NCI-H2081 treated with DMSO at 0.1 percent for 48 hours (cell line): ENCODE measurements around the gene GABRA5.
"Not testable (repeated sequence)": the region's sequence is repeated elsewhere in the genome, so short reads cannot be mapped to it uniquely, and the experiment has no call there.

Source experiments
- DNase-seq: peaks from one replicate; lab custom pipeline; 2025; lab: John Stamatoyannopoulos, UW

The GABRA5 gene

GRCh38 chr15:26877831-26878230, 11.0 kb downstream of the GABRA5 start:
- no peak for DNase-seq

GRCh38 chr15:26879706-26880105, 12.8 kb downstream of the GABRA5 start:
- DNase-seq: no peak

DNA sequence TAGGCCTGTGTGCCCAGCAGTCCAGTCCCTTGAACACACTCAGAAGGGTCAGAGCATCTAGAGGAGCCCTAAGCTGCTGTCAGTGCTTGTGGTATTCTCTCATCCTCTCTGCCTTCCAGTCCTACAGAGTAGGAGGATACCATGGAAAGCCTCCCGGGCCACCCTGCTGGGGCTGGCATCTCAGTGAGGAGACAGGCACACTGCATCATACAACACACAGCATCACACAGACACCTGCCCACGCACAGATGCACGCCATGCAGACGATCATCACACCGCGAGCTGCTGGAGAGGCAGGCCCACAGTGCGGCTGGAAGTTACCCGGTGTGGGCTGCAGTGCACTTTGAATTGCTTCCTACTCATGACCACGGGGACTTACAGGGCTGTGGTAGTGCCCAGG, 15.2 kb downstream of the GABRA5 start:
- no peak for DNase-seq

GRCh38 chr15:26882616-26883365, 15.9 kb downstream of the GABRA5 start:
- no peak for DNase-seq

DNA sequence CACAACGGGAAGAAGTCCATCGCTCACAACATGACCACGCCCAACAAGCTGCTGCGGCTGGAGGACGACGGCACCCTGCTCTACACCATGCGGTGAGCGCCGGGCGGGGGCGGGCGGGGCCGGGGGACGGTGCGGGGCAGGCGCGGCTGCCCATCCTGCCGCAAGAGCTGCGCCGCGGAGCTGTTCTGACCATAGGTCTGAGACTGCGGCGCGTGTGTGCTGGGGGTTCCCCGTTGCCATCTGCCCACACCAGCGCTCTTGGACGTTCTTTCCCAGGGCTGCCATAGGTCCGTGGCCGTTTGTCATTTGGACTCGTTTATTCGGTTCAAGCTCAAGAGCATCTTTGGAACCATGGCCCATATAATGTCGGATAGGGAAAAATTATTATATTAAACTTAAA, 16.6 kb downstream of the GABRA5 start:
- DNase-seq: no peak

DNA sequence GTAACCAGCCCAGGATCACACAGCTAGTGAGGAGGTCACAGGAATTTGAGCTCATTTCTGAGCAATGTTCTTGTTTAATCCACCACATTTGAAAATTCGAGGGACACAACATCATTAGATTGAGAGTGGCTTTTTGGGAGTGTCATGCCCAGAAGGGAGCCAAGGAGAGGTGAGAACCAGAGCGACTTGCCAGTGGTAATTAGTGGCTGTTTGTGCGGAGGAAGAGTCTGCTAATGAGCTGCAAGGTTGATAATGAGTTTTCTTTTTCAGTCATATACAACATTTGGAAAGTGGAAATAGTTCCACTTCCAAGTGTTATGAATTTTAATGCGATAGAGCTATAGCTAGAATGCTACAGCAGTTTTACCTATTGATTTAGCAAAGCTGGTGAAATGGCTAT, 19.7 kb downstream of the GABRA5 start:
- no peak for DNase-seq

DNA sequence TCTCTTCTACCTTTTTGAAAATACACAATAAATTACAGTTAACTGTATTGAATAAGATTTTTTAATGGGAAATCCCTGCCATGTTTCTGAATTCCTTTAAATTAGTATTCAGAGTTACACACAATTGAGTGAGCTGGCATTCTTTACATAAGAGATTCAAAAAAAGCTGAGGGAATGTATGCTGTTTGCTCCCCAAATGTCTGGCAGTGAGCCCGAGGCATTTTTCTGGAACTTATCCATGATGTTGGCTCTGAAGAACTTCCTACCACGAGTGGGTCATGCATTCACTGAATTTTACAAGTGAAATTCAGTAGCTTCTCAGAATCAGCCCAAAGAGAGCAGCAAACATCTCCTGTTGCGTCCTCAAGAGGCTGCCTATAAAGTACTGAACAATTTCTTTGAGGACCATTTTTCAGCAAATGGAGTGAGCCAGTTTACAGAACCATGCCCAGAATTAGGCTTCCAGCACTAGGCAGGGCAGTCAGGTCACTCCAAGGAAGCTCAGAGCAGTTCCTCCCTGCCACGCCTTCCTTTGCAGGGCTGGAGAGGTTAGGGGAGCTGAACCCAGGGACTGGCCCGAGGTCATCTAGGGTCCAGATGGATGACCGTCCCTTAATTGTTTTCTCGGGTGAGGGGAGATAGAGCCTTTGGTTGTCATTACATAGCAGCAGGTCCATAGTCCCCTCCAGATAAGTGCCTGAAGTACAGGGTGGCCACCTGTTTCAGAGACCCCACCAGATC, 21.2 kb downstream of the GABRA5 start:
- no peak for DNase-seq

GRCh38 chr15:26888761-26889160, 21.9 kb downstream of the GABRA5 start:
- no peak for DNase-seq

GRCh38 chr15:26889298-26889898, 22.5 kb downstream of the GABRA5 start:
- peak; percentile 34 for DNase-seq

DNA sequence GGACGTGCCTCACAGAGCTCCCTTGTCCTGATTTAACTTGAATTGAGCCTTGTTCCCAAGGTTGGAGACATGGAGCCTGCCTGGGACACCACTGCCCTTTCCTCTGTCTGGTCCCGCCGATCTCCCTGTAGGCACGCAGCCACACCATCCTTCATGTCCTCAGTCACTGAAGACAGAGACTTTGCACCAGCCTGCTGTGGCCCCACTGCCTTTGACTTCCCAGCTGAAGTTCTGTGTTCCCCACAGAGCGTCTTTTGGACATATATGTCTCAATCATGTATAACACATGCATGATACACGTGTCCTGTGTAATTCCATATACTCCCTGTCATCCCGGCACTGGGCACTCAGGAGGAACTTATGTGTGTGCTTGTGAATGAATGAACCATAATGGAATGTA, 23.6 kb downstream of the GABRA5 start:
- DNase-seq: no peak

DNA sequence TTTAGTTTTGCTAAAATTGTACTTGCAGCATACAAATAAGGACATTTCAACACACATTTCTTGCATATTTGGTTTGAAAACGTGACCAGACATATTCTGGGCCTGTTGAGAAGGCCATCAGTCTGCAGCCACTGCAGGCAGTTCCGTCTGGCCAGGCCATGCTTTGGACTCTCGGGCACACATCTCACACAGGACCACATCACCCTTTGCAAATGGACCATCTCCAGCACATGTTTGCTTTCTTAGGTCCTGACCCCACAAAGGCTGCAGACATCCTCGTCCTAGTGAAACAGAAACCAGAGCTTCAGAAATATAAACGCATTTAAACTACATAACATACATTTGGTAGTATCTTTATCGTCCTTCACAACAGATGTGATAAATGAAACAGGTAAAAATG, 24.1 kb downstream of the GABRA5 start:
- no peak for DNase-seq

DNA sequence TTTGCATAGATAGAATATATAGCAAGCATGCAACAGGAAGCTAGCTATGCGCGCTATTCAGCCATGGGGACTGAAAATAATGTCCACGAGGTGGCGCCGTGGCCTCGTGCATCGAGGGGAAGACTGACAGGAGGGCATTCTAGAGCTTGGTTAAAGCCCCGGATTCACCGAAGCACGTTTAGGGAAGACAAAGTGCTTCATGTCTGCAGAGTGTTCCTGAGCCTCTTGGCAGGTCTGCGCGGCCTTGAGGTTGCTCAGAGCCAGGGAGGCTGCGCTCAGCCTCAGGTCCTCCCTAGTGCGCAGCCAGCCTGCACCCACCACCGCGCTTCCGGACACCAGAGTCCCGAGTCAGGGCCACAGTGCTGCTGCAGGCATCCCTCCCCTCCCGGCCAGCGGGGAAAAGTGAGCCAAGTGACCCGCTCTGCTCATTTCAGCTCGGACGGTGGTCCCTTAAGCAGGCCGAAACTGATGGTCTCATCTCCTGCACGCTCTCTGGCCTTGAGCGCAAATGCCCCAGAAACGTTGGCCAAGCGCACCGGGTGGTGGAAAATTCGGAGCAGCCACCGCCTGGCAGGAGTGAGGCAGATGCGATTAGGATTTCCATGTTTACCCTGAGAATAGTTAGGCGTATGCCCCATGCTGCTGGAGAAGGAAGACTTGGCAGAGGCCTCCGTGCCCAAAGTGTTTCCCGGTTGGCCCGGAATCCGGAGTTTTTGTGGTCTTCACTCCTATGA, 24.8 kb downstream of the GABRA5 start:
- DNase-seq: peak; percentile 36

DNA sequence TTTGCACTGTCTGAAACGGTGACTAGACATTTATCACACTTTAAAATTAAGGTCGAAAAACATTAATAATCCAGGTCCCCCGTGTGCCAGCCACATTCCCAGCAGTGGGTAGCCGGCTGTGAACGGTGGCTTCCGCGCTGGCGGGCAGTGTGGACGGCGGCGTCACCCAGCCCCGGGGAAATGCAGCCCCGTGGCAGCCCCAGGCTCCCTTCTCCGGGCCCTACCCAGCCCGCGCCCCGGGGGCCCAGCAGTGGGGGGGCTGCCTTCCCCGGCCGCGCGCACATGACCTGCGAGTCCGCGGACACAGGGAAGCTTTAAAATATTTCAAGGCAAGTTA, 25.3 kb downstream of the GABRA5 start:
- DNase-seq: no peak

DNA sequence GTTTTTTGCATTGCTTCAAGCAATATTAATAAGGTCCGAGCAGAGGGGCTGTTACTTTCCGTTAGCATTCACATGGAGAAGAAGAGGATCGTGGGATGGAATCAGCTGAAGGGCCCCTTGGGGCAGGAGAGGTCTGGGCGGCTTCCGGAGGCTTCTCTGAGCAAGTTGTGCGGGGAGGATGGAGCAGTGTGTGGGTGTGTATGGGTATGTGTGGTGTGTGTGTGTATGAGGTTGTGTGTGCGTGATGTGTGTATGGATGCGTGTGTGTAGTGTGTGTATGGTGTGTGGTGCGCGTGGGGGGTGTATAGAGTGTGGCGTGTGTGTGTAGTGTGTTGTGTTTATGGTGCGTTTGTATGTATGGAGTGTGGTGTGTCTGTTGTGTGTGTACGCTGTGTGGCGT, 25.8 kb downstream of the GABRA5 start:
- DNase-seq: no peak

GRCh38 chr15:26893351-26894065, 26.6 kb downstream of the GABRA5 start:
- no peak for DNase-seq

DNA sequence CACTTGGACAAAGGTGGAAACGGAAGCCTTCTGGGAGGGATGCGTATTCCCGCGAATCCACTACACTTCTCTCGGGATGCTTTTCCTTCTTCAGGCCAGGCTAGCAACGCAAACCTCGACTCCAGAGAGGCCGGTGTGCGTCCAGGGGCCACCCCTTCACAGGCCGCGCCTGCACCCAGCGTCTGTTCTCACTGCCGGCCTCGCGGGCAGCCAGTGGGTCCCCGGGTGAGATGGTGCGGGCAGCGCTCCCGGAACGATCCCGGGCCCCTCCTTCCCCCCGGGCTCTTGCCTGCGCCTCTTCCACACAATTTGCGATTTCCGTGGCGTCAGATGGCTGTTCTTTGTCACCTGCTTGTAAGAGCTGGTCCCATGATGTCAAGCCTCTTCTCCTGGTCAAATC, 27.3 kb downstream of the GABRA5 start:
- DNase-seq: no peak

GRCh38 chr15:26895346-26895745, 28.5 kb downstream of the GABRA5 start:
- not testable (repeated sequence) for DNase-seq

DNA sequence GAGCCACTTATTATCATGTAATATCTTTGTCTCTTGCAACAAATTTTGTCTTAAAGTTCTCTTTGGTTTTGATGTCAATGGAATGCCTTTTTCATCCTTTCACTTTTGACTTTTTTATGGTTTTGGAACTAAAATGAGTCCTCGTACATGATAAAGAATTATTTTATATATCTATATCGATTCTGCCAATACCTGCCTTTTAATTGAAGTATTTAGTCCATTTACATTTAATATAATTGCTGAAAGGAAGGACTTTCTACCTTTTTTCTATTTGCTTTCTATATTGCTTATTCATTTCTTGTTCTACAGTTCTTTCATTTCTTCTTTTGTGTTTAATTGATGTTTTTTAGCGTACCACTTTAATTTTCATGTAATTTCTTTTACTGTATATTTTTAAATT, 32.8 kb downstream of the GABRA5 start:
- no peak for DNase-seq

- no peak for DNase-seq
Measured at GRCh38 chr15:26901041-26901440, 34.2 kb downstream of the GABRA5 start.

- no peak for DNase-seq
Measured at GRCh38 chr15:26910715-26911114, 43.9 kb downstream of the GABRA5 start.

DNA sequence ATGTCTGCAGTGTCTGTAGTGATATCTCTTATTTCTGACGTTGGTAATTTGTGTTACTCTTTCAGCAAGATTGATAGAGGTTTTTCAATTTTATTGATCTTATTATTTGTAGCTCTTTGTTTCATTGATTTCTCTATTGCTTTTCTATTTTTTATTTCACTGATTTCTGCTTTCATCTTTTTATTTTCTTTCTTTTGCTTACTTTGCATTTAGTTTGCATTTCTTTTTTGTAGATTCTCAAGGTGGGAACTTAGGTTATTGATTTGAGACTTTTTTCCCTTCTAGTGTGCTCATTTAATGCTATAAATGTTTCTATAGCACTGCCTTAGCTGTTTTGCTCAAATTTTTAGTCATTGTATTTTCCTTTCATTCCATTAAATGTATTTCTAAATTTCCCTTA, 54.6 kb downstream of the GABRA5 start:
- DNase-seq: no peak

DNA sequence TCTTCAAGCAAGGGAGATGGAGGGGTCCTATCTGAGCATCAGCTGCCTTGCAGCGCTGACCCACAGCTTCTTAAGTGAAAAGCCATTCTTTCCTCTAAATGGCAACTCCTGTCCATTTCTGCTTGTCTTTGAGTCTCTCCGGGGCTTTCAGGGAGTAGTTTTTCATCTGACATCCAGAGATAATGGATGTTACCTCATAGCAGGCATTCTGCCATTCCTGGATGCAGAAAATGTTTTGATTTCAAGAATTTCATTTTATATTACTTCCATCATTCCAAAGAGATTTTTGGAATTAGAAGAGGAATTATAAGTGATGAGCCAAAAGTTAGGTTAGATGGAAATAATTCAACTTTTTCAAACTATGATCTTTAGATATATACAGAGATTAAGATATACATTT, 59.2 kb downstream of the GABRA5 start:
- no peak for DNase-seq
